ENCODE measurements around the gene PIGS. TPM values are rescaled to one million over a fixed set of nuclear protein-coding genes. Genes with fewer than 3 reads are reported as not detected.

Gene PIGS
- 51.4 to 61.9 TPM (median 58.3 TPM) in 5 replicates for total RNA-seq (2022; extraction: Qiagen RNA extraction; ENCODE audit: low read depth)

DNA sequence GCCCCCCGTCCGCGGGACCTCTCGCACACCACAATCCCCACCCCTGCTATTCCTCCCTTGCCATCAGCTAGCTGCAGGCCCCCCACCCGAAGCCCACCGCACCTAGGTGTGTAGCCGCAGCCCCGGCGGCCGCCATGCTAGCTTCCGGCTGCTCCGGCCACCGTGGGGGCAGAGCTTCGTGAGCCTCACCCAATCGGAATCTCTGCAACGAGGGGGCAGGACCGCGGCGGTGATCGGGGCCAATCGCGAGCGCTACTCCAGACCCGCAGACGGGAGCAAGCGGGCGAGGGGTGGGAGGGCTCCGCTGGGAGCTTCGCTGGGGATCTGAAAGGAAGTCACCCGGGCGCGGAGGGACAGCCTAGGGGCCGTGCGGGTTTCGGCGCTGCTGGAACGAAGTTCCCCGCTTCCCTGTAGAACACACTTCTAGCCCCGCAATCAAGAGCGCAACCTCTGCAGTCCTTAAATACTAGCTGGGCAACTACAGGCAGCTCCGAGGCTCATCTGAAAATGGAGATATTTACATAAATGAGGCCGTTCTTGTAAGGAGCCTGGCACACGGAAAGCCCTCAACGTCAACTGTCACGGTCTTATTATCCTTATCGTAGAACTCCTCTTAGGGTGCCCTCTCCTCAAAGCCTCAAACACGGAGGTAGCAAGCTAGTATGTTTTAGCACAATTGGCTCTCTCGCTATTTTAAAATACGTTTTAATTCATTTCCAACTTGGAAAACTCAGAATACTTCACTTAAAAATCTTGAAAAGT lies at the start of gene PIGS:
Gene PIGS, minus strand, starts transcription at position 164 of the 762 bp plus-strand sequence. Its CDS starts 28 bp downstream, at position 136.

DNA sequence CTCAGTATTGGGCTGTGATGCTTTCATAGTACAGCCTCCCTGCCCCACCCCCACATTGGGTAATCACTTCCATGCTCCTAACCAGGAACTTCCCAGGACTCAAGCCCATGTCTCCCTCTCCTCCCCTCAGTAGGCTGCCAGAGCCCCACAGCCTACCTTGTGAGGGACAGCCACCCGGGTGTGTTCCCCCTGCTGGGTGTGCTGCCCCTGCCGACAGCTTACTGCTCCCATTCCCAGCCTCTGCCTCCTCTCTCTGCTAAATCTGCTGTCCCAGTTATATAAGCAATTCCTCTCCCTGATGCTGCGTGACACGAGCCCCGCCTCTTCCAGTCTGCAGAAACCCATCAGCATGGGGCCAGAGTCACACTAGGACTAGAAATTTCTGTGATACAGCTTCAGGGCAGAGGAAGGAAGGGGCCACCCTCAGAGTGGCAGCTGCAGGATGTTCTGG lies 42.6 kb upstream of the PIGS start, which contains the start of gene RSKR:
Gene RSKR, minus strand, starts transcription at position 255 of the 451 bp plus-strand sequence. Its CDS starts 24 bp downstream, at position 231.

DNA sequence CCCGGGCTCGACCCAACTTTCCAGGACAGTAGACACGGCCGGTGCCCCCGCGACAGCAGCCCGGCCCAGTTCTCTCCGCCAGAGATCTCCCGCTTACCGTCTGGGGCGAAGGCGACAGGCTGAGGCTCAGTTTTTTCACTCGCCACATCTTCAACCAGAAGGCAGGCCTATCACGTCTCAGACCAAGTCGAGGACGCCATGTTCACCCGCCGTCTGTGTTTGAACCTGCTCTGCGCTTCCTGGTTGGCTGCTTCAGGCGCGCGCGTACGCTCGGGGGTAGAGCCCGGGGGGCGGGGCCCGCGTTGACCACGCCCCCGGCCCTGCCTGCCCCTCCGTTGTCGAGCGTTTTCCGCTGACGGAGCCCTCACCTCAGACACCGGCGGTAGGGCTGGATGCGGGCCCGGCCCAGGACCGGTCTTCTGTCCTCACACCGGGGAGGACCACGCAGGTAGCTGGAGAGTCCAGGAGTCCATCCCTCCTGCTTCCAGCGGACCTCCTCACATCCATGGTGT lies 27.5 kb upstream of the PIGS start, which contains the start of gene SPAG5:
Gene SPAG5, minus strand, starts transcription at position 227 of the 512 bp plus-strand sequence. Its CDS starts 79 bp downstream, at position 148.

DNA sequence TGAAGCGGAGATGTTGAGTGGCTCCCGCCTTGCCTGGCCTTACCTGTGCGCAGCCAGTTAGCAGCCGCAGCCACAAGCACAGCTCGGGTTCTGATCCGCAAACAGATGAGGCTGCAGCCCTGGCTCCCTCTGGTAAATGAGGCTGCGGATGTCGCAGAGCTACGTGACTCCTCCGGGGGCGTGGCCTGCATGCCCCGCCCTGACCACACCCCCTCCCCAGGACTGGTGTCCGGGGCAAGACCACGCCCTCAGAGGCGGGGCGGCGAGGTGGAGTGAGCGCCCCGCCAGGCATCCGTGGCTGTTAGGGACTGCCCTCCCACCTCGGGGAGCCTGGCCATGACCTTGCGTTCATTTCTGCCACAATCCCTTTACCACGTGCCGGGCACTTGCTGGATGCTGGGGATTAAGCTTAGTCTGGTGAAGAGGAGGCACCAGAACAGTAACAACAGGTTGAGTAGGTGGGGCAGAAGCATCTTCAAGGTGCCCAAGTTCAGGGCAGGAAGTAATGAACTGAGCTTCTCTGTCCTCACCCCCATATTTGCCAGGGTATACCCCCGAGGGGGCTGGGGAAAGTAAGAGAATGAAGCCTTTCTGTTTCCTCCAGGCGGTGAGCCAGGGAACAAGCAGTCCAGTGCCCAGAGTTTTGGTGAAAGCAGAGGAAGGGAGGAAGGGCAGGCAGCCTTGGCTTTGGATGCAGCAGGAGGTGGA lies 5.6 kb upstream of the PIGS start, which contains the start of gene ALDOC:
Gene ALDOC, minus strand, starts transcription at position 138 of the 708 bp plus-strand sequence. CDS start 1,363 bp downstream, outside the sequence.

DNA sequence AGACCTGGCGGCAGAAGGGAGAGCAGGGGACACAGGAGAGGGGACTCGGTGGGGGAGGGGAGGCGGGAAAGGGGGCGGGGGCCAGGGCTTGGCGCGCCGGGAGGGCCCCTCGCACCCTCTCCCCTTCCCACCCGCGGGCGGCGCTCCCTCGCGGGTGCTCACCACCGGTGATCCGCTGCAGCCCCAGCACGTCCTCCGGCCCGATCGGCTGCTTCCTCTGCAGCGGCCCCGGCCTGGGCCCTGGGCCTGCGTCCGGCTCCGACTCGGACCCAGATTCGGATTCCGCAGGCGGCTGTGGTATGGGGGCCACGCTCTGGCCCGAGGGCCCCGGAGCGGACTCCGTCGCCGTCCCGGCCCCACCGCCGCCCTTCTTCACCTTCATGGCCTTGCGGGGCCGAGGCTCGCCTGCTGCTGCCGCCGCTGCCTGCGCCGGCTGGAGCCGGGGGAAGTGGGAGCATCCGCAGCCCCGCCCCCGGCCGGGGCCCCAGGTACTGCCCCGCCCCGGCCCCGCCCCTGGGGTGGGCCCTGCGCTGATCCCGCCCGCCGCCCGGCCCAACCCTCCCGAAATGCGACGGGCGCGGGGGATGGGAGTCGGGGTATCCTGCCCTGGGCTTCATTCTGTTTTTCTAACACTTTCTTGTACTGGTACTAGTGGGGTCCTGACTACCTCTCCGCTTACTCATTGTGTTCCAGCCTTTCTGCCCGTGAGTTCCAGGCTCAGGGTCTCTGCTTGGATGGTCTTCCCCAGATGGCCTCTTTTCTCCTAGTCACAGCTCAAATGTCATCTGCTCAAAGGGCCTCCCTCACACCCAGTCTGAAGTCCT lies 18.9 kb downstream of the PIGS start, which contains the start of gene UNC119:
Gene UNC119, minus strand, starts transcription at position 449 of the 824 bp plus-strand sequence. Its CDS starts 67 bp downstream, at position 382.

DNA sequence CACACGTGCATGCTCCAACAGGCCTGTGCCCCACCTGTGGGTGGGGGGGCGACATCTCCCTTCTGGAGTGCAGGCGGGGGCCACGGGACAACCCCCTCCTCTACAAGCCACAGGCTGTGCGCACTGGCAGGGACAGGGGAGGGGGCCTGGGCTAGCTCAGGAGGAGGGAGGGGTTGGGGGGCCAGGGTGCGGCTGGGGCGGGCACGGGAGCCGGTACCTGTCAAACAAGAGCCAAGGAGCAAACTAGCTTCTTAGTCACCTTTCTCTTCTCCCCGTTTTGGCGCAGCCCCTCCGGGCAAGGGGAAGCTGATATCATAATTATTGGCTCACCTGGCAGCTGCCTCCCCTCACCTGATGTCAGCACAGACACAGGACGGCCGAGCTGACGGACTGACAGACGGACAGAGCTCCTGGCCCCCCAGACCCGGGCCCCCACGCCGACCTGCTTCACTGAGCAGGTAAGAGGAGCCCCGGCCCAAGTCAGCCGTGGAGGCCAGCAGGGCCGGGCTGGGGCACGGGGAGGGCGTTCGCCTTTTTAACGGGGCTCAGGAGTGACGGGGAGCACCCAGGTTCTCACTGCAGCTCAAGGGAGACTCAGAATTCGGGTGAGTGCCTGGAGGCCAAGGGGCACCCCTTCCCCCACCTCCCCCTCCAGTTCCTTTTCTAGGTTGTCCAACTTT lies 65.2 kb downstream of the PIGS start, which contains the start of gene FOXN1:
Gene FOXN1, plus strand, starts transcription at position 363 of the 680 bp plus-strand sequence. CDS start 17,622 bp downstream, outside the sequence.

Other genes starting within 250 kb of the PIGS start
- gene IFT20, start 236.1 kb downstream of the PIGS start, total RNA-seq (2022; extraction: Qiagen RNA extraction; ENCODE audit: low read depth), result 51.9 to 58.0 TPM (median 56.2 TPM) in 5 replicates
- 41.1 to 53.5 TPM (median 47.7 TPM) in 5 replicates for gene TNFAIP1, start 235.8 kb downstream of the PIGS start, total RNA-seq (2022; extraction: Qiagen RNA extraction; ENCODE audit: low read depth)
- gene POLDIP2, start 214.0 kb downstream of the PIGS start, total RNA-seq (2022; extraction: Qiagen RNA extraction; ENCODE audit: low read depth), result 142 to 172 TPM (median 160 TPM) in 5 replicates
- not detected in 5 replicates for gene SEBOX, start 206.3 kb downstream of the PIGS start, total RNA-seq (2022; extraction: Qiagen RNA extraction; ENCODE audit: low read depth)
- gene VTN, start 201.2 kb downstream of the PIGS start, total RNA-seq (2022; extraction: Qiagen RNA extraction; ENCODE audit: low read depth), result 16.5 to 23.2 TPM (median 19.6 TPM) in 5 replicates
- gene SARM1, start 199.8 kb downstream of the PIGS start, total RNA-seq (2022; extraction: Qiagen RNA extraction; ENCODE audit: low read depth), result 4.3 to 6.7 TPM (median 5.9 TPM) in 5 replicates
- gene SLC46A1, start 165.3 kb downstream of the PIGS start, total RNA-seq (2022; extraction: Qiagen RNA extraction; ENCODE audit: low read depth), result 16.3 to 20.4 TPM (median 18.9 TPM) in 5 replicates
- 0.10 to 0.18 TPM (median 0.14 TPM) in 5 replicates for gene SLC13A2, start 97.9 kb downstream of the PIGS start, total RNA-seq (2022; extraction: Qiagen RNA extraction; ENCODE audit: low read depth)
- gene FOXN1, start 65.2 kb downstream of the PIGS start, total RNA-seq (2022; extraction: Qiagen RNA extraction; ENCODE audit: low read depth), result 0.03 TPM in 2 of 5 replicates, not detected in the others
- 26.8 to 35.5 TPM (median 29.7 TPM) in 5 replicates for gene UNC119, start 18.9 kb downstream of the PIGS start, total RNA-seq (2022; extraction: Qiagen RNA extraction; ENCODE audit: low read depth)
- gene ALDOC, start 5.4 kb upstream of the PIGS start, total RNA-seq (2022; extraction: Qiagen RNA extraction; ENCODE audit: low read depth), result 1.2 to 2.3 TPM (median 2.1 TPM) in 5 replicates
- gene SPAG5, start 27.5 kb upstream of the PIGS start, total RNA-seq (2022; extraction: Qiagen RNA extraction; ENCODE audit: low read depth), result 70.5 to 83.0 TPM (median 75.8 TPM) in 5 replicates
- gene RSKR, start 42.7 kb upstream of the PIGS start, total RNA-seq (2022; extraction: Qiagen RNA extraction; ENCODE audit: low read depth), result 2.5 to 4.6 TPM (median 3.8 TPM) in 5 replicates
- 50.8 to 63.8 TPM (median 58.0 TPM) in 5 replicates for gene BLTP2, start 73.6 kb upstream of the PIGS start, total RNA-seq (2022; extraction: Qiagen RNA extraction; ENCODE audit: low read depth)
- 80.3 to 84.5 TPM (median 82.4 TPM) in 5 replicates for gene SDF2, start 90.4 kb upstream of the PIGS start, total RNA-seq (2022; extraction: Qiagen RNA extraction; ENCODE audit: low read depth)
- 67.1 to 72.5 TPM (median 71.6 TPM) in 5 replicates for gene SUPT6H, start 90.7 kb upstream of the PIGS start, total RNA-seq (2022; extraction: Qiagen RNA extraction; ENCODE audit: low read depth)
- gene PROCA1, start 140.4 kb upstream of the PIGS start, total RNA-seq (2022; extraction: Qiagen RNA extraction; ENCODE audit: low read depth), result 0.88 to 1.8 TPM (median 1.3 TPM) in 5 replicates
- gene RAB34, start 146.3 kb upstream of the PIGS start, total RNA-seq (2022; extraction: Qiagen RNA extraction; ENCODE audit: low read depth), result 200 to 242 TPM (median 235 TPM) in 5 replicates
- gene RPL23A, start 148.5 kb upstream of the PIGS start, total RNA-seq (2022; extraction: Qiagen RNA extraction; ENCODE audit: low read depth), result 1,948 to 2,533 TPM (median 2,127 TPM) in 5 replicates
- gene TLCD1, start 154.7 kb upstream of the PIGS start, total RNA-seq (2022; extraction: Qiagen RNA extraction; ENCODE audit: low read depth), result 28.8 to 45.3 TPM (median 43.0 TPM) in 5 replicates
- gene NEK8, start 157.3 kb upstream of the PIGS start, total RNA-seq (2022; extraction: Qiagen RNA extraction; ENCODE audit: low read depth), result 3.3 to 4.7 TPM (median 4.5 TPM) in 5 replicates
- gene TRAF4, start 172.5 kb upstream of the PIGS start, total RNA-seq (2022; extraction: Qiagen RNA extraction; ENCODE audit: low read depth), result 60.4 to 85.7 TPM (median 78.9 TPM) in 5 replicates

Data from A549 treated with GW870086 at 1 μM for 4 hours (cell line).